GM21529 (cell line): Measurements from ENCODE around the gene AGPAT2.

Source experiments
- ATAC-seq: cut with Tn5 transposase; IDR thresholded peaks from one replicate; pipeline ENCODE4 v1.9.1; 2021; ENCODE audit not compliant: unreplicated experiment

Gene AGPAT2

GRCh38 chr9:136689108-136689460, 1.8 kb upstream of the AGPAT2 start:
- no peak for ATAC-seq

- no peak for ATAC-seq
These were observed 1.2 kb upstream of the AGPAT2 start for GRCh38 chr9:136688274-136689107.

- ATAC-seq, result no peak
These were observed 515 bp upstream of the AGPAT2 start for GRCh38 chr9:136687721-136688223.

GRCh38 chr9:136686534-136686793, 793 bp downstream of the AGPAT2 start:
- ATAC-seq, result peak; percentile 9

- ATAC-seq, result no peak
These were observed 1.3 kb downstream of the AGPAT2 start for GRCh38 chr9:136685790-136686533.

- ATAC-seq, result no peak
These were observed 2.0 kb downstream of the AGPAT2 start for GRCh38 chr9:136685216-136685615.

- ATAC-seq, result no peak
These were observed 2.5 kb downstream of the AGPAT2 start for GRCh38 chr9:136684799-136685198.

GRCh38 chr9:136684339-136684738, 2.9 kb downstream of the AGPAT2 start:
- no peak for ATAC-seq

- no peak for ATAC-seq
These were observed 3.5 kb downstream of the AGPAT2 start for GRCh38 chr9:136683755-136684154.

- ATAC-seq, result no peak
These were observed 4.0 kb downstream of the AGPAT2 start for GRCh38 chr9:136683173-136683745.

GRCh38 chr9:136682710-136683109, 4.5 kb downstream of the AGPAT2 start:
- ATAC-seq, result no peak

- ATAC-seq, result no peak
These were observed 5.1 kb downstream of the AGPAT2 start for GRCh38 chr9:136681945-136682699.

GRCh38 chr9:136681029-136681428, 6.2 kb downstream of the AGPAT2 start:
- no peak for ATAC-seq

GRCh38 chr9:136679431-136679941, 7.8 kb downstream of the AGPAT2 start:
- no peak for ATAC-seq

- no peak for ATAC-seq
These were observed 8.6 kb downstream of the AGPAT2 start for GRCh38 chr9:136678624-136679023.

- no peak for ATAC-seq
These were observed 9.2 kb downstream of the AGPAT2 start for GRCh38 chr9:136678034-136678433.

GRCh38 chr9:136676920-136677686, 10.2 kb downstream of the AGPAT2 start:
- no peak for ATAC-seq

GRCh38 chr9:136676297-136676794, 10.9 kb downstream of the AGPAT2 start:
- no peak for ATAC-seq

- ATAC-seq, result no peak
These were observed 11.6 kb downstream of the AGPAT2 start for GRCh38 chr9:136675477-136676296.
